ENCODE results near the gene C17orf75. TPM values are rescaled to one million over a fixed set of nuclear protein-coding genes. Genes with fewer than 3 reads are reported as not detected.
A peak's percentile ranks its signal among the peaks of the same experiment; 100 is the strongest.
"Not testable (repeated sequence)": the region's sequence is repeated elsewhere in the genome, so short reads cannot be mapped to it uniquely, and the experiment has no call there.

The C17orf75 gene
- total and polyA plus RNA-seq, 12 donors = 9.6 to 36.5 (median 19.8) TPM

DNA sequence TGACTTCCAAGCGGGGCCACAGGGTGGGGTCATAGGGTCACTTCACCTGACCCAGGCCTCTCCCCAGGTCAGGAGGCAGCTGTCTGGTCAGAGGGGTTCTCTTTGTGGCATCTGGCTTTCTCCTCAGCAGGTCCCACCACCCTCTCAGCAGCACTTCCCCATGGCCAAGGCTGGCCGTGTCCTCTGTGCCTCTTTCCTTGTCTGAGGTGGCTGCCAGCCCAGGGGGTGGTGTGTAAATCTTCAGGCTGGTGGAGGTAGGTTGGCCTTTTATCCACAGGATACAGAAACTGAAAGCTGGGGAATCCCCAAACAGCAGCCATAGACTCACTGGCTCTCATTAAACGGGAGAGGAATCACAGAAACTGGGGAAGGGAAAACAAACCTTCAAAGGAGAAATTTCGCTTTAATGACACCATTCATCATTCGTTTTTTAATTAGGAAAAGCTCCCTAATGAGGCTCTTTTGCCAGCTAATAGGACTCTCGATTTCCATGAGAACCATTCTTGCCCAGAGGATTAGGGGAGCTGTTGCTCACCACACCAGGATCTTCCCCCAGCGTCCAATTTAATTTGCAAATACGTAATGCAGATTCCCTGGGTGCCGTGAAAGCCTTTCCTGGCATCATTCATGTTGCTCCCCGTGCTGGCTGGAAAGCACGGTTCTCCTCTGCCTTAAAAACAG is 18.0 kb downstream of the C17orf75 start:
- no peaks in the 10 kb centered on the region for H3K27me3 ChIP-seq
- H3K4me1 ChIP-seq (replicated peaks in 1 of 2) = peaks cover 0 to 11% of the 10 kb centered on the region in 2 donors
- WGBS, 4 donors = 20 to 26% (median 25%) methylated on average over 11 of the region's 11 CpGs
- no peaks in the 10 kb centered on the region for H3K36me3 ChIP-seq (replicated peaks in 1 of 2)
- peak in 5 of 7 donors; percentile 42 to 70 (median 50) for DNase-seq
- H3K4me3 ChIP-seq = peak overlapping the region in 1 of 4 donors; percentile 38
- intact Hi-C loops (cut with DNase I) = loop anchor here in 1 of 2 donors (2.0 kb wide), 1 partner anchor 71 kb away; no protein-coding TSS in a partner anchor
- peak overlapping the region in 3 of 5 donors; percentile 35 to 76 (median 64) for H3K27ac ChIP-seq
- H3K9me3 ChIP-seq (replicated peaks in 1 of 3) = no peaks in the 10 kb centered on the region
- TF ChIP-seq, protein P1, sequence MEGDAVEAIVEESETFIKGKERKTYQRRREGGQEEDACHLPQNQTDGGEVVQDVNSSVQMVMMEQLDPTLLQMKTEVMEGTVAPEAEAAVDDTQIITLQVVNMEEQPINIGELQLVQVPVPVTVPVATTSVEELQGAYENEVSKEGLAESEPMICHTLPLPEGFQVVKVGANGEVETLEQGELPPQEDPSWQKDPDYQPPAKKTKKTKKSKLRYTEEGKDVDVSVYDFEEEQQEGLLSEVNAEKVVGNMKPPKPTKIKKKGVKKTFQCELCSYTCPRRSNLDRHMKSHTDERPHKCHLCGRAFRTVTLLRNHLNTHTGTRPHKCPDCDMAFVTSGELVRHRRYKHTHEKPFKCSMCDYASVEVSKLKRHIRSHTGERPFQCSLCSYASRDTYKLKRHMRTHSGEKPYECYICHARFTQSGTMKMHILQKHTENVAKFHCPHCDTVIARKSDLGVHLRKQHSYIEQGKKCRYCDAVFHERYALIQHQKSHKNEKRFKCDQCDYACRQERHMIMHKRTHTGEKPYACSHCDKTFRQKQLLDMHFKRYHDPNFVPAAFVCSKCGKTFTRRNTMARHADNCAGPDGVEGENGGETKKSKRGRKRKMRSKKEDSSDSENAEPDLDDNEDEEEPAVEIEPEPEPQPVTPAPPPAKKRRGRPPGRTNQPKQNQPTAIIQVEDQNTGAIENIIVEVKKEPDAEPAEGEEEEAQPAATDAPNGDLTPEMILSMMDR (IDR thresholded peaks at IDR 0.05) = no peak
- no peak for TF ChIP-seq POLR2A (IDR thresholded peaks at IDR 0.05)

GRCh38 chr17:32323046-32323445 is 18.9 kb downstream of the C17orf75 start:
- Histone ChIP-seq H3K4me1 (replicated peaks in 1 of 2) (peaks cover 0 to 11% of the 10 kb centered on the region in 2 donors), H3K27ac (no peak overlapping the region), H3K36me3 (replicated peaks in 1 of 2) (no peaks in the 10 kb centered on the region), H3K27me3 (no peaks in the 10 kb centered on the region), H3K9me3 (replicated peaks in 1 of 3) (no peaks in the 10 kb centered on the region), H3K4me3 (no peak overlapping the region)
- no peak for TF ChIP-seq POLR2A (IDR thresholded peaks at IDR 0.05)
- TF ChIP-seq, protein P1 (IDR thresholded peaks at IDR 0.05) = no peak
- DNase-seq = no peak
- WGBS, 4 donors = 91 to 100% (median 95%) methylated on average over 3 to 10 of the region's 10 CpGs
- intact Hi-C loops (cut with DNase I) = loop anchor here in 1 of 2 donors (2.0 kb wide), 1 partner anchor 70 kb away; no protein-coding TSS in a partner anchor

- H3K9me3 ChIP-seq (replicated peaks in 1 of 3) = no peaks in the 10 kb centered on the region
- WGBS, 4 donors = 93 to 97% (median 95%) methylated on average over 10 to 15 of the region's 15 CpGs
- no peak for DNase-seq
- H3K27me3 ChIP-seq = no peaks in the 10 kb centered on the region
- no peak overlapping the region for H3K27ac ChIP-seq
- TF ChIP-seq POLR2A (IDR thresholded peaks at IDR 0.05) = no peak
- TF ChIP-seq, protein P1 (IDR thresholded peaks at IDR 0.05) = no peak
- H3K36me3 ChIP-seq (replicated peaks in 1 of 2) = no peaks in the 10 kb centered on the region
- intact Hi-C loops (cut with DNase I) = no loop called here
- peaks cover 0 to 11% of the 10 kb centered on the region in 2 donors for H3K4me1 ChIP-seq (replicated peaks in 1 of 2)
- no peak overlapping the region for H3K4me3 ChIP-seq
Observed at GRCh38 chr17:32320847-32321246, 21.1 kb downstream of the C17orf75 start.

DNA sequence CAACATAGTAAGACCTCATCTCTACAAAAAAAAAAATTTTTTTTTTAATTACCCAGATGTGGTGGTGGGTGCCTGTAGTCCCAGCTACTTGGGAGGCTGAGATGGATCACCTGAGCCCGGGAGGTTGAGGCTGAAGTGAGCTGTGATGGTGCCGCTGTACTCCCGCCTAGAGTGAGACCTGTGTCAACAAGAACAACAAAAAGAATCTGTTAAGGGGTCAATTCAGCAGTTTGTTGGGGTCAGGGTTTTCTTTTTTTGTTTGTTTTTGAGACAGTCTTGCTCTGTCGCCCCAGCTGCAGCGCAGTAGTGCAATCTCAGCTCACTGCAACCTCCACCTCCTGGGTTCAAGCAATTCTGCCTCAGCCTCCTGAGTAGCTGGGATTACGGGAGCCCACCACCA is 21.9 kb downstream of the C17orf75 start:
- peaks cover 0 to 11% of the 10 kb centered on the region in 2 donors for H3K4me1 ChIP-seq (replicated peaks in 1 of 2)
- H3K9me3 ChIP-seq (replicated peaks in 1 of 3); DNase-seq; intact Hi-C loops (cut with DNase I); H3K27me3 ChIP-seq; H3K36me3 ChIP-seq (replicated peaks in 1 of 2); H3K27ac ChIP-seq; H3K4me3 ChIP-seq: not testable (repeated sequence)
- WGBS, 4 donors = 82 to 92% (median 91%) methylated on average over 6 of the region's 6 CpGs

DNA sequence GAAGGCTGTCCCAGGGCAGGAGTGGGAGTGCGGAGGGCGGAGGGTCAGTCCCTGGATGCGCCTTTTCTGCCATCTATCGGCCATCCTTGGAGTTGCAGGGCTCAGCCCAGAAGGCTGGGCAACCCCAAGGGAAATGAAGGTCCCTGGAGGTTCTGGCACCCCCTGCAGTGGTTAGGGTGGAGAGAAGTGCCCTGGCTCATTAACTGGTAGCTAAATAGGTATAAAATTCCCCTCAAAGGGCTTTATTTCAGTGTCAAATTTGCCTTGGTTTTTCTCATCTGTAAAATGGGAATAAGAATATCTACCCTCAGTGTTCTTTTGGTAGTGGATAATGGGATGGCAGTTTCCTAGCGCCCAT is 22.4 kb downstream of the C17orf75 start:
- no peak overlapping the region for H3K27ac ChIP-seq
- no peaks in the 10 kb centered on the region for H3K9me3 ChIP-seq (replicated peaks in 1 of 3)
- WGBS, 4 donors = 16 to 22% (median 19%) methylated on average over 5 of the region's 5 CpGs
- H3K4me3 ChIP-seq = no peak overlapping the region
- peak; percentile 72 to 90 (median 81) for DNase-seq
- TF ChIP-seq POLR2A (IDR thresholded peaks at IDR 0.05) = no peak
- TF ChIP-seq, protein P1 (IDR thresholded peaks at IDR 0.05) = peak; percentile 87 to 98 (median 95)
- H3K27me3 ChIP-seq = no peaks in the 10 kb centered on the region
- intact Hi-C loops (cut with DNase I) = loop anchor here in 1 of 2 donors (2.0 kb wide), 1 partner anchor 67 kb away; no protein-coding TSS in a partner anchor
- H3K36me3 ChIP-seq (replicated peaks in 1 of 2) = no peaks in the 10 kb centered on the region
- peaks cover 0 to 8% of the 10 kb centered on the region in 2 donors for H3K4me1 ChIP-seq (replicated peaks in 1 of 2)
